Measurements from ENCODE around the gene C20orf141. TPM values are rescaled to one million over a fixed set of nuclear protein-coding genes. Genes with fewer than 3 reads are reported as not detected.

Gene C20orf141
- total RNA-seq, 1 donor from 2014 or later: not detected

- Mint-ChIP-seq H3K9me3 (no peaks in the 10 kb centered on the region), H3K4me3 (peak overlapping the region; percentile 44), H3K27ac (peak overlapping the region; percentile 5), H3K27me3 (peaks cover 44% of the 10 kb centered on the region), H3K36me3 (no peaks in the 10 kb centered on the region), H3K4me1 (ENCODE audit: unreplicated experiment) (peaks cover 12% of the 10 kb centered on the region)
- TF ChIP-seq CTCF (conservative IDR thresholded peaks at IDR 0.05): no peak
- DNase-seq (ENCODE audit: extremely low spot score, unreplicated experiment): peak; percentile 68
Measured at GRCh38 chr20:2820084-2820895, 5.5 kb downstream of the C20orf141 start.

- peaks cover 15% of the 10 kb centered on the region for H3K4me1 Mint-ChIP-seq (ENCODE audit: unreplicated experiment)
- no peak overlapping the region for H3K27ac Mint-ChIP-seq
- H3K27me3 Mint-ChIP-seq: peaks cover 47% of the 10 kb centered on the region
- peak; percentile 44 for DNase-seq (ENCODE audit: extremely low spot score, unreplicated experiment)
- H3K9me3 Mint-ChIP-seq: no peaks in the 10 kb centered on the region
- peak overlapping the region; percentile 35 for H3K4me3 Mint-ChIP-seq
- H3K36me3 Mint-ChIP-seq: no peaks in the 10 kb centered on the region
- no peak for TF ChIP-seq CTCF (conservative IDR thresholded peaks at IDR 0.05)
Measured at GRCh38 chr20:2820896-2821869, 6.4 kb downstream of the C20orf141 start.

- H3K4me1 Mint-ChIP-seq (ENCODE audit: unreplicated experiment): peaks cover 15% of the 10 kb centered on the region
Measured at GRCh38 chr20:2822073-2822472, 7.3 kb downstream of the C20orf141 start.

GRCh38 chr20:2825761-2826160, 11.0 kb downstream of the C20orf141 start:
- Mint-ChIP-seq H3K36me3 (no peaks in the 10 kb centered on the region), H3K4me1 (ENCODE audit: unreplicated experiment) (peaks cover 7% of the 10 kb centered on the region), H3K9me3 (no peaks in the 10 kb centered on the region), H3K27ac (no peak overlapping the region), H3K27me3 (peaks cover 55% of the 10 kb centered on the region), H3K4me3 (no peak overlapping the region)
- TF ChIP-seq CTCF (conservative IDR thresholded peaks at IDR 0.05): no peak
- DNase-seq (ENCODE audit: extremely low spot score, unreplicated experiment): no peak

More at GRCh38 chr20:2822073-2822472, 7.3 kb downstream of the C20orf141 start:
- TF ChIP-seq CTCF (conservative IDR thresholded peaks at IDR 0.05): no peak
- H3K36me3 Mint-ChIP-seq: no peaks in the 10 kb centered on the region
- no peak overlapping the region for H3K27ac Mint-ChIP-seq
- peaks cover 56% of the 10 kb centered on the region for H3K27me3 Mint-ChIP-seq
- H3K4me3 Mint-ChIP-seq: no peak overlapping the region
- DNase-seq (ENCODE audit: extremely low spot score, unreplicated experiment): peak; percentile 37
- H3K9me3 Mint-ChIP-seq: no peaks in the 10 kb centered on the region

GRCh38 chr20:2826655-2827054, 11.9 kb downstream of the C20orf141 start:
- no peak overlapping the region for H3K27ac Mint-ChIP-seq
- H3K36me3 Mint-ChIP-seq: no peaks in the 10 kb centered on the region

More at GRCh38 chr20:2826655-2827054, 11.9 kb downstream of the C20orf141 start:
- no peak overlapping the region for H3K4me3 Mint-ChIP-seq
- peaks cover 52% of the 10 kb centered on the region for H3K27me3 Mint-ChIP-seq
- H3K4me1 Mint-ChIP-seq (ENCODE audit: unreplicated experiment): peaks cover 5% of the 10 kb centered on the region
- TF ChIP-seq CTCF (conservative IDR thresholded peaks at IDR 0.05): no peak
- H3K9me3 Mint-ChIP-seq: no peaks in the 10 kb centered on the region
- no peak for DNase-seq (ENCODE audit: extremely low spot score, unreplicated experiment)
